Amniotic stem cell (primary cell): Measurements from ENCODE around the gene GFM1.
"Not testable (repeated sequence)": the region's sequence is repeated elsewhere in the genome, so short reads cannot be mapped to it uniquely, and the experiment has no call there.

Experiments
- DNase-seq: peaks from one replicate; lab custom pipeline; 2025; lab: John Stamatoyannopoulos, UW

The GFM1 gene

DNA sequence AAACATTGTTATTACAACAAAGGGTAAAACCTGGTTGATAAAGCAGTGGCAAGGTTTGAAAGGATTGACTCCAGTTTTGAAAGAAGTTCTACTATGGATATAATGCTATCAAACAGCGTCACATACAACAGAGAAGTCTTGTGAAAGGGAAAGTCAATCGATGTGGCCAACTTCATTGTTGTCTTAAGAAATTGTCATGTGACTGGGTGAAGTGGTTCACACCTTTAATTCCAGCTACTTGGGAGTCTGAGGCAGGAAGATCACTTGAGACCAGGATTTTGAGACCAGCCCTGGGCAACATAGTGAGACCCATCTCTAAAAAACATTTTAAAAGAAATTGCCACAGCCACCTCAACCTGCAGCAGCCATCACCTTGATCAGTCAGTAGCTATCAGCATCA lies 34.4 kb downstream of the GFM1 start:
- DNase-seq = no peak

DNA sequence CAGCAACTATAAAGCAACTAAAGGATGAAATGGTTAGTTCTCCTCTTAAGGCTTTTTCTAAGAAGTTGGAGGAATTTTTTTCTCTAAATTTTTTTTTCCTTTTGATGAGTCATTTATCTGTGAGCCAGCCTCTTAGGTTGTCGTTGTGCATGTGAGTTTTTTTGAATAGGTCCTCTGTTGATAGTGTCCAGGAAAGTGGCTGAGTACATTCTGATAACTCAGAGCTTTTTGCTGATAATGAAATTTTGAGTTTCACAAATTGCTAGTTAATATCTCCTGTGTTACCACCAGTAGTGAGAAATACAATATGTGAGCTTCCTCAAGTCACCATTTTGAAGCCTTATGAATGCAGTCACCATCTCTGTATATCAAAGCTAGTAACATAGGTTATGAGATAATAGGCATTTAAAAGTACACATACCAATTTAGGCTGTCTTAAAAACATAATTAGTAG lies 35.2 kb downstream of the GFM1 start:
- DNase-seq = no peak

DNA sequence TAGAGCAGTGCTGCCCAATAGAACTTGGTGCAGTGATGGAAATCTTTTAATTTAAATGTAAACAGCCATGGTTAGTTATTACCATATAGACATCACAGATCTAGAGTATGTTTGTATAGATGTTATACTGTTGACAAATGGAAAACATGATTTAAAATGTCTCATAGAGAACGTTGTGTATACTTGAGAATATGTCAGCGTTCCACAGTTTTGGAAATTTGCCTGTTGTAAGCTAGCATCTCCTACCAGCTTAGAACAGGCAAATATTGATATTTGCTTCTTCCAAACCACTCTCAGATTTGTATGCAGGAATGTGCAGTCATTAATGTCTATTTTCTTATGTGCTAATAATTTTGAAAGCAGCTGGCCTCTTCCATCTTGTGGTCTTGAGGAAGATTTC lies 36.5 kb downstream of the GFM1 start:
- no peak for DNase-seq

GRCh38 chr3:158683230-158683962 lies 39.1 kb downstream of the GFM1 start:
- DNase-seq = no peak

DNA sequence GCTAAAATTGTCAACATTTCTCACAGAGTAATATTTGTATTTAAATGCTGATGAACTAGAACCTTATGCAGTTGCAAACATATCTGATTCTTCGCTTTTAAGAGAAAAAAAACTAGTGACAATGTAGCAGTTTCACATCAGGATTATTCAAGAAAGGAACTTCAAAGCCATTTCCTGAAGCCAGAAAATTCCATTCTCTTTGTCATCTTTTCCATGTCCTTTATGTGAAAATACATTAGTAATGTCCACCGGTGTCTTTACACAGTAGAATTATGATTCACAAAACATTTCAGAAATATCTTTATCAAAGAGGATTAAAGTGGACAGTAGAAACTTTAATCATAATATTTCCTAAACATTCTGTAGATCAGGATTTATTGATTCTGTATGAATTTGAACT lies 40.8 kb downstream of the GFM1 start:
- DNase-seq = no peak

DNA sequence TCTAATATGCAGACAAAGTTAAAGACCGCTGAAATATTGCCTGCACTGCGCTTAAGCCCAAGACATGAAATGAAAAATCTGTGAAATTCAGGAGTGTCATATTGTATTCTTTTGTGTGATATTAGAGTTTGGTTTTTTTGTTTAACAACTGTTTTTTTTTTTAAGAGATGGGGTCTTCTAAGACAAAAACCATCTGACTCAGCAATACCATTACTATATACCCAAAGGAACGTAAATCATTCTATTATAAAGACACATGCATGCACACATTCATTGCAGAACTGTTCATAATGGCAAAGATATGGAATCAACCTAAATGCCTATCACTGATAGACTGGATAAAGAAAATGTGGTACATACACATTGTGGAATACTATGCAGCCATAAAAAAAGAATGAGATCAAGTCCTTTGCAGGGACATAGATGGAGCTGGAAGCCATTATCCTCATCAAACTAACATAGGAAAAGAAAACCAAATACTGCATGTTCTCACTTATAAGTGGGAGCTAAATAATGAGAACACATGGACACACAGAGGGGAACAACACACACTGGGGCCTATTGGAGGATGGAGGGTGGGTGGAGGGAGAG lies 49.6 kb downstream of the GFM1 start:
- DNase-seq = not testable (repeated sequence)

DNA sequence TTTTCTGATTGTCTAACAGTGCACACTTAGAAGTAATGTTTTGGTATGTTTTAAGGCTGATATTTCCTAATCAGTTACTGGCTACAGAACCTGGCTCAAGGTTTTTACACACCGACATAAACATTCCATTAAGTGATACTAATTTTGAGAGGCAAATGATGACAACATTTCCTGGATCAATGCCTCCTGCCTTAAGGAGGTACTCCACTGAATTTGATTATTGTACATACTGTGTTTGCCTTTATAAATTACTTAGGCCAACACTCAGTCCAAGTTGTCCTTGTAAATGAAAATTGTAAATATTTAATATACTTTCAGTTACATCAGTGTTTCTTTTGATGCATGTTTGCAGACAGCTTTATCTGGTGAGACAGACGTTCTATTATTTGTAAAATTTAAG lies 52.3 kb downstream of the GFM1 start:
- no peak for DNase-seq

DNA sequence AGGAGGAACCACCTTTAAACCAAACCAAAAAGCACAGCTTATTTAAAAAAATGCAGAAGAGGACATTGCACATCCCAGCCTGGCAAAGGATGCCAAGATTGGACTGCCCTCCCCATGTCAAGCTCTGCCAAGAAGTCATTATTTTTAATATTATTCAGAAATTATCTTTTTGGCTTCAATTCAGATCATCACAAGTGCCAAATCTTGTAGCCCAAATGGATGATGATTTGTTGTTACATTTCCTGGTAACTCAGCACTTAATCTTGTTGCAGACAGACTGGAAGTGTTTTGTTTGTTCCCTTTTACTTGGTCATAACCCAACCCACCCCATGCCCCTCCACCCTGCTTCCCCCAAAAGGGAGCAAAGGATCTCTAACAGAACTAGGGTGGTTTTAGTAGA lies 56.2 kb downstream of the GFM1 start:
- no peak for DNase-seq

GRCh38 chr3:158701420-158702065 lies 57.2 kb downstream of the GFM1 start:
- no peak for DNase-seq

- DNase-seq = no peak
Observed at GRCh38 chr3:158702815-158703481, 58.6 kb downstream of the GFM1 start.

DNA sequence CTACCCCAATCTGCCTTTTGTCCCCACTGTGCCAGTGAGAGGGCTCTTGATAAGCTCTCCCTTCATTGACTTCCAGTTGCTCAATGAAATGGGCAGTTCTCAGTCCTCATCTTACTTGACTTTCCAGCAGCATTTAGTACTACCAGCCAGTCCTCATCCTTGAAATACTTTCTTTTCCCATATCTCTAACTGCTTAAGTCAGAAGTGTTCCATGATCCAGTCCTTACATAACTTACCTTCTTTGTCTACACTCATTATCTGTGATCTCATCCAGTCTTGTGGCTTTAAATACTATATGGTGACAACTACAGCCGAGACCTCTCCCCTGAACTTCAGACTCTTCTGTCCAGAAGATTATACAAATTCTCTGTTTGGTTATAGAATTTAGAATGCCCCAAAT lies 59.2 kb downstream of the GFM1 start:
- DNase-seq = no peak

DNA sequence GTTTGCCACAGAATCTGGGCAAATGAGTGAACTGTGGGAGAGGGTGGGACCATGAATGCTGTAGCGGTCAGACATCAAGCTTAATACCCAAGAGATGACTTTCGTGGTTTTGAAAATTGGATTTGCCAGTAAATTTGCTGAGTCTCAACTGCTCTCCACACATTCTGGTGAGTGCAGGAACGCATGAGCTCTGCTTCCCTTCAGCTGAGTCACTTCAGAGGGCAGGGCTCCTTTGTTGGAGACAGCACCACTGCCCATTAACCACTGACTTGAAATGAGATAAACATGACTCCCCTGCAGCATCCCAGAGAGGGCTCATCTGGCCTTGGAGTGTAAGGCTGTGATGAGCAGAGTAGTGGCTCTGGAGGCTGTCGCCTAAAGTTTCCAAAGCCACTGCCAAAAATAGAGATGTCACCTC lies 65.3 kb downstream of the GFM1 start:
- peak; percentile 95 for DNase-seq

GRCh38 chr3:158710601-158711000 lies 66.3 kb downstream of the GFM1 start:
- DNase-seq = no peak

DNA sequence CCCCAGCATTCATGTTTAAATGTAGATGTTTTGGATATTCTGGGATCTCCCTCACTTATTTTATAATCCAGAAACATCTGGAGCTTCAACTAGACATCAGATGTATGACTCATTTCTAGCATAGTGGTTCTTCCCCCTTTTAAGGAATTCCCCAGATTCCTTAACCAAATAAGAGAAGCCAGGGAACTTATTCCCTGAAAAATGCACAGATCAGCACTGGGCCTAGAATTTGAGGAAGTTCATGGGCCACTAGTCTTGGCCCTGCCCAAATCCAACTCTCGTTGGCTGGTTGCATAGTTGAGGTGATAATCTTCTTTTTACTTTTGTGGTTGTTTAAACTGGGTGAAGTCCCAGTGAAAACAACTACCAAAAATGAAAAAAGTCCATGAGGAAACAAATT lies 67.6 kb downstream of the GFM1 start:
- peak; percentile 31 for DNase-seq

GRCh38 chr3:158712443-158712842 lies 68.1 kb downstream of the GFM1 start:
- no peak for DNase-seq

DNA sequence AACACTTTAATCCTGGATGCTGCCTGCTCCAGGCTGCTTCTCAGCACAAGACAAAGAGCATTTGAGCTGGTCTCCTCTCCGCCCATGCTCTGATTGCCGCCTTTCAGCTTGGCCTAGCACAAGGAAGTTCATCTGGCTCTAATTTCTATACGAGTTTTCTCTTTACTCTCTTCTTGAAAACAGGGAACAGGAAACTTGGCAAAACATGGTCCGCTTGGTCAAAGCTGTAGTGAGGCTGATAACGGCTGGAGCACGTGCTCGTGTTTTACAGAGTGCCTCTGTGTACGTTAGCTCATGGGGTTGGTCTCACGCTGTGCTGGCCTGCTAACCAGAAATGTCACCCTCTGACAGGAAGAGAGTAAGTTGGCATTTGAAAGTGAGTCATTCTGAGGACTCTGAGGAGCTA lies 68.8 kb downstream of the GFM1 start:
- no peak for DNase-seq

- no peak for DNase-seq
Observed at GRCh38 chr3:158717576-158717975, 73.2 kb downstream of the GFM1 start.

- DNase-seq = peak; percentile 78
Observed at GRCh38 chr3:158718490-158719170, 74.3 kb downstream of the GFM1 start.

GRCh38 chr3:158722108-158722507 lies 77.8 kb downstream of the GFM1 start:
- DNase-seq = no peak

- DNase-seq = no peak
Observed at GRCh38 chr3:158723991-158724390, 79.7 kb downstream of the GFM1 start.

DNA sequence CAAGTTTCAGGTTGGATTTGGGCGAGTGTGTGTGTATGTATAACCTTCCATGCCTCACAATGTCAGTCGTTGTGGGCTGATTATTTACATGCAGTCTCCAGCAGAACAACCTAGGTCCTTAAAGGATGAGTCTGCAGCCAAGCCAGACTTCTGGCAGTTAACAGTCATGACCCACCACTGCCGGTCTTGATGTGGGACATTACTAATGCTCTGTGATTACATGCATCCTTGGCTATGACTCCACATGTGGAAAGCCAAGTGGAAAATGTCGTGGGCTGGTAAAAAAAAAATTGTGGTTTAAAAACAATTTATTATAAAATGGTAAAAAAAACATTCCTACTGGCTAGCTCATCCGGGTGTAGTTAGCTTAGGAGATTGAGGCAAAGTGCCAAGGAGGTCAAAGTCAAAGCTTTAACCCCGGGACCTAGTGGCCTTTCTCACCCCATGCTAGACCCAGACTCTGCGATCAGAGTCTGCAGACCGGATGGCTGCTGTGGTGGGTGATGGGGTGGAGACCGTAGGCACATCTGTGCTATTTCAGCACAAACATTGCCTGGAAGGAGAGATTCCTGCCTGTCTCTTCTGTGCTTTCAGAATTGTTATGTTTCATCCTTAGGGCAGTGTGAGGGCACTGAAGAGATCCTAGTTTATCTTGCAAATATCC lies 81.2 kb downstream of the GFM1 start:
- DNase-seq = peak; percentile 91
